Retinal pigment epithelial cell (primary cell): ENCODE data around the gene TRIM17.

ENCODE experiments used
- DNase-seq: peaks from one replicate; pipeline ENCODE4 v3.0.0-alpha.2; 2010; ENCODE audit warnings: low read depth
- H3K4me3 ChIP-seq: 2 replicates; pipeline ENCODE4 v1.5.1; 2011; ENCODE audit warnings: mild to moderate bottlenecking, low read length, control low read depth, moderate library complexity
- TF ChIP-seq, protein P1 (sequence below): conservative IDR thresholded peaks from 2 replicates; pipeline ENCODE4 v1.5.1; 2011; ENCODE audit warnings: low read depth, low read length, control low read depth, inconsistent platforms

TRIM17 gene

GRCh38 chr1:228462560-228462959, 45.9 kb upstream of the TRIM17 start:
- TF ChIP-seq, protein P1, sequence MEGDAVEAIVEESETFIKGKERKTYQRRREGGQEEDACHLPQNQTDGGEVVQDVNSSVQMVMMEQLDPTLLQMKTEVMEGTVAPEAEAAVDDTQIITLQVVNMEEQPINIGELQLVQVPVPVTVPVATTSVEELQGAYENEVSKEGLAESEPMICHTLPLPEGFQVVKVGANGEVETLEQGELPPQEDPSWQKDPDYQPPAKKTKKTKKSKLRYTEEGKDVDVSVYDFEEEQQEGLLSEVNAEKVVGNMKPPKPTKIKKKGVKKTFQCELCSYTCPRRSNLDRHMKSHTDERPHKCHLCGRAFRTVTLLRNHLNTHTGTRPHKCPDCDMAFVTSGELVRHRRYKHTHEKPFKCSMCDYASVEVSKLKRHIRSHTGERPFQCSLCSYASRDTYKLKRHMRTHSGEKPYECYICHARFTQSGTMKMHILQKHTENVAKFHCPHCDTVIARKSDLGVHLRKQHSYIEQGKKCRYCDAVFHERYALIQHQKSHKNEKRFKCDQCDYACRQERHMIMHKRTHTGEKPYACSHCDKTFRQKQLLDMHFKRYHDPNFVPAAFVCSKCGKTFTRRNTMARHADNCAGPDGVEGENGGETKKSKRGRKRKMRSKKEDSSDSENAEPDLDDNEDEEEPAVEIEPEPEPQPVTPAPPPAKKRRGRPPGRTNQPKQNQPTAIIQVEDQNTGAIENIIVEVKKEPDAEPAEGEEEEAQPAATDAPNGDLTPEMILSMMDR: no peak
- H3K4me3 ChIP-seq: no peak overlapping the region
- DNase-seq: no peak

GRCh38 chr1:228460821-228461220, 44.2 kb upstream of the TRIM17 start:
- TF ChIP-seq, protein P1: no peak
- H3K4me3 ChIP-seq: no peak overlapping the region
- DNase-seq: no peak

GRCh38 chr1:228459091-228459993, 42.7 kb upstream of the TRIM17 start:
- H3K4me3 ChIP-seq: peak overlapping the region; percentile 86
- TF ChIP-seq, protein P1: peak; percentile 89
- DNase-seq: peak; percentile 28

DNA sequence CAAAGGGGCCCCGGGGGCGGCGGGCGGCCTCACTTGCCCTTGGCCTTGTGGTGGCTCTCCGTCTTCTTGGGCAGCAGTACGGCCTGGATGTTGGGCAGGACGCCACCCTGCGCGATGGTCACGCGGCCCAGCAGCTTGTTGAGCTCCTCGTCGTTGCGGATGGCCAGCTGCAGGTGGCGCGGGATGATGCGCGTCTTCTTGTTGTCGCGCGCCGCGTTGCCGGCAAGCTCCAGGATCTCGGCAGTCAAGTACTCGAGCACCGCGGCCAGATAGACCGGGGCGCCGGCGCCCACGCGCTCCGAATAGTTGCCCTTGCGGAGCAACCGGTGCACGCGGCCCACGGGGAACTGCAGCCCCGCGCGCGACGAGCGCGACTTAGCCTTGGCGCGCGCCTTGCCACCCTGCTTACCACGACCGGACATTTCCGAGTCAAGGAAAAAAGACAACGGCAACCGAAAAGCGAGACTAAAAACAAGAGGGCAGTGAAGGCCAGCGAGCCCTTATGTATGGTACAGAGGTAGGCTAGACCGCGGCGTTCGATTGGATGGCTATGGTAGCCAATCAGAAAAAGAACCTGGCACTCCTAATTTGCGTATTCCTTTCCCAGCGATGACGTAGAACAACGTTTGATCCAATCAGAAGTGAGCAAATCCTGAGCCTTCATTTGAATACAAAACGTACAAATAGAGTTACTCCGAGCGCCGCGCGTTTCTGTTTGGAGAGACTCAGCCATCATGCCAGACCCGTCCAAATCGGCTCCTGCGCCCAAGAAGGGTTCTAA, 40.9 kb upstream of the TRIM17 start:
- peak overlapping the region; percentile 86 for H3K4me3 ChIP-seq
- peak; percentile 96 for DNase-seq
- TF ChIP-seq, protein P1: peak; percentile 33

GRCh38 chr1:228457017-228457395, 40.3 kb upstream of the TRIM17 start:
- peak overlapping the region; percentile 86 for H3K4me3 ChIP-seq
- TF ChIP-seq, protein P1: no peak
- DNase-seq: no peak

- TF ChIP-seq, protein P1: no peak
- no peak for DNase-seq
- H3K4me3 ChIP-seq: peak overlapping the region; percentile 86
Measured at GRCh38 chr1:228456252-228457016, 39.8 kb upstream of the TRIM17 start.
